Fibroblast of skin of scalp (primary cell): ENCODE measurements around the gene RMI1.

Experiments used
- DNase-seq: peaks from one replicate; pipeline ENCODE4 v3.0.0-alpha.2; 2013

Gene RMI1

DNA sequence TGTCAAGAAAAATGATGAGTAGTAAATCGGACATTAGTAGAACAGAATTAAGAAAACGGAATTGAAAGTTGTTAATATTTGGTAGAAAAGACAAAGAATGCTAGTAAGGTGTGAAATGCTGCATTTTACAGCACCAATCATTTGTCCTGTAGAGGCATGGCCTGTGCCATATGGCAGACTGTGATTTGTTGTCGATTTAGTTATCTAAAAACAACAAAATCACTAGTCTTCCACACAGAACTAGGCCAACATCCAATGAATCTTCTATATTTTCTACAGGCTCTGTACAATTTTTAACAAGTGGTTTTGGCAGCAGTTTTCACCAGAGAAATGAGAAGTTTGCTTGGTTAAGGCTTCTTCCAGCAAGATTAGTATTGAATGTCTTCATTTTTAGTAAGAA, 11.0 kb upstream of the RMI1 start:
- no peak for DNase-seq

DNA sequence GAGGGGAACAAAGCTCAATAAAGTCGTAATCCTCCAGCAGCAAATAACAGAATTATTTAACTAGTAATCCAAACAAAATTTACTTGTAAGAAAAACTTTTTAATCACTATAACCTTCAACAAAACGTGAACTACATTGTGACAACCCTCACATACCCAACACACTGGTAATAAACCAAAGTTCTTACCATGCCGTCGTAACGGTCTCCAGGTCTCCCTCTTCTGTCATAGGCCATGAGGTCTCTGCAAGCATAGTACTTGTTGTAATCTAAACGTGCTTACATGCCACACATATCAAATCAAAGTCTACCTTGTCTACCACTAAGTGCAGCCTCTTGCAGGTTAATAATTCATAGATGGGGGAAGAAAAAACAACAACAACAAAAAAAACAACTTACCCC, 9.1 kb upstream of the RMI1 start:
- DNase-seq: no peak

GRCh38 chr9:83972286-83972685, 8.3 kb upstream of the RMI1 start:
- no peak for DNase-seq

GRCh38 chr9:83975300-83975699, 5.3 kb upstream of the RMI1 start:
- no peak for DNase-seq

DNA sequence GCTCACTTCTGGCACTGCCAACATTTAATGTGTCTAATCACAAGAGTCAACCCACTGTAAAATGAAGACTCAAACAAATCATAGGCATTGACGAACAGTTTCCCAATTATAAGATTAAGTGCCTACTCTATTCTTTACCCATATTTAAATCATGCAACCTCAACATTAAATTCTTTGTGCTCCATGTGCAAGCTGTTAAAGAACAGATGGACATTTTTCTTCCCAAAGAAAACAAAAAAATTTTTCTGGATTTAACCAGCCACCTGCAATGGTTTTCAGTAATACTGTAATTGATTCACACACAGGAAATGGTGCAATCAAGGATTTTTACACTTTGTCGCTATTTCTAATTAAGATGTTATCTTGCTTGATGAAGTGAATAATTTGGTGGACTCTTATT, 4.2 kb upstream of the RMI1 start:
- DNase-seq: no peak

GRCh38 chr9:83977196-83977595, 3.4 kb upstream of the RMI1 start:
- no peak for DNase-seq

GRCh38 chr9:83978992-83979811, 1.4 kb upstream of the RMI1 start:
- peak; percentile 87 for DNase-seq

GRCh38 chr9:83979812-83980394, 702 bp upstream of the RMI1 start, which contains the start of gene HNRNPK:
Gene HNRNPK, minus strand, starts transcription at chr9:83980215. Its CDS starts 1,963 bp downstream, at chr9:83978252.
- DNase-seq: peak; percentile 99

- DNase-seq: peak; percentile 52
These were observed 694 bp downstream of the RMI1 start for GRCh38 chr9:83981126-83981871.

- no peak for DNase-seq
These were observed 5.6 kb downstream of the RMI1 start for GRCh38 chr9:83986195-83986594.

DNA sequence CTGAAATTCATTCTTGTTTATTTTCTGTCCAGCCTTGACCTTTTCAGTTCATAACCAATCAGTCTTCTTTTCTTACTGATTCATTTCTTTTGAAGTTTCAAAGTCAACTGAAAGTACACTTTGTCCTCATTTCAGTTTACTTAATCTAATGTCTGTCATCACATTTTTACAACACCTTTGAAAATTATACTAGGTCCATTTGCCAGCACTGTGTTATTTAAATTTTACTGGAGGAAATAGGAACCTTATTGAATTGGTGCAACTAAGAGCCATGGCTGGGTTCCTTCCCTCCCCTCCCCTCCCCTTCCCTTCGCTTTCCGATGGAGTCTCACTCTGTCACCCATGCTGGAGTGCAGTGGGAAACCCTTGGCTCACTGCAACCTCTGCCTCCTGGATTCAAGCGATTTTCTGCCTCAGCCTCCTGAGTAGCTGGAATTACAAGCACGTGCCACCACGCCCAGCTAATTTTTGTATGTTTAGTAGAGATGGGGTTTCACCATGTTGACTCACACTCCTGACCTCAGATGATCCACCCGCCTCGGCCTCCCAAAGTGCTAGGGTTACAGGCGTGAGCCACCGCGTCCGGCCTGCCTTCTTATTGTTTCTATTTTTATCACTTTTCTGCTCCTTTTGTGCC, 6.3 kb downstream of the RMI1 start:
- peak; percentile 22 for DNase-seq

- no peak for DNase-seq
These were observed 6.8 kb downstream of the RMI1 start for GRCh38 chr9:83987402-83987791.

DNA sequence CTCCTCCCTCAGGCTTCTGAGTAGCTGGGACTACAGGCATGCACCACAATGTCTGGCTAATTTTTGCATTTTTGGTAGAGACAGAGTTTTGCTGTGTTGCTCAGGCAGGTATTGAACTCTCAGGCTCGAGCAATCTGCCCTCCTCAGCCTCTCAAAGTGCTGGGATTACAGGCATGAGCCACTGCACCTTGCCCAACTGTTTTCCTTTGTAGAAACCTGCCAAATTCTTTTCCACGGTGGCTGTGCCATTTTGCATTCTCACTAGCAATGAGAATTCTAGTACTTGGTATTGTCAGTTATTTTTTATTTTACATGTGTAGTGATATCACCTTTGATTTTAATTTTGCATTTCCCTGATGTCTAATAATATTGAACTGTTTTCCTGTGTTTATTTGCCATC, 7.8 kb downstream of the RMI1 start:
- no peak for DNase-seq

DNA sequence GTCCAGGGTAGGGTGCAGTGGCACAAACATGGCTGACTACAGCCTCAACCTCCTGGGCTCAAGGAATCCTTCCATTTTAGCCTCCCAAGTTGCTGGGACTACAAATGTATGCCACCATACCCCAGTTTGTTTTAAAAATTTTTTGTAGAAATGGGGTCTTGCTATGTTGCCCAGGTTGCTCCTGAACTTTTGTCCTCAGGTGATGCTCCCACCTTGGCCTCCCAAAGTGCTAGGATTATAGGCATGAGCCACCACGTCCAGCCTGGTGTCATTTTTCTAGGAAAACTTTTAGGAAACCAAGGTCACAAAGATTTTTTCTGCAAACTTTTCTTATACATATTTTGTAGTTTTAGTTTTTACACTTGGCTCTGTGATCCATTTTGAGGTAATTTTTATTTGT, 10.8 kb downstream of the RMI1 start:
- DNase-seq: no peak

DNA sequence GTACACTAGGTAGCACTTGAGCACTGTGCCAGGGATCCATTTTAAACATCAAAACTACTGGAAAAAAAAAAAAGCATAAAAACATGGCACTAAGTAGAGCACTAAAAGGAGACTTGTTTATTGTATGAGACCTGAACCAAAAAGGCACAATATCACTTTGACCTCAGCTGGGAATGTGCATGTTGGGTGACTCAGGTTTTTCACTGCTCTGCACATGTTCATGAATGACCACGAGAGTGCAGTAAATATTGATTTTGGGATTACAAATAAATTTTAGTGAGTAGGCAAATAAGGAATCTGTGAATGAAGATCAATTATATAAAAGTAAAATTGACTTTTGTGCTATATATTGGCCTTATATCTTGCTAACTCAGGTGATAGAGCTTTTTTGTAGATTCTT, 11.8 kb downstream of the RMI1 start:
- no peak for DNase-seq

- DNase-seq: no peak
These were observed 12.3 kb downstream of the RMI1 start for GRCh38 chr9:83992901-83993300.

DNA sequence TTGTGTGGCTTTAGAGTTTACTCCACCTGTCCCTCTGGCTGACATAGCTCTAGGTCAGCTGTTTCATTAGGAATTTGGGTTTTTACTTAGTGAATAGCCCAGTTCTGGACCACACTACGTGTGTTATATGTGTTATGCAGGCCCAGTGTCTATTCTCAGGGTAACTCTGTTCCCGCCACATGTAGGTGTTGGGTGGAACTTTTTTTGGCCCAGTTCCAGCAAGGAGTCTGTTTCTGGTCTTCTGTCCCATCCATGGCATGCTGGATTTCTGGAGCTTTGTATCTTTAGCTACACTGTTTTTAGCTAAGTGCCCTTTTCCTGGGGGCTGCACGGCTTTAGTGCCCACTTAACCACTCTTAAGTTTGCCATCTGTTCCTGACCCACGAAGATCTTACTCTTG, 15.5 kb downstream of the RMI1 start:
- DNase-seq: no peak

GRCh38 chr9:83999141-83999918, 18.7 kb downstream of the RMI1 start:
- no peak for DNase-seq

DNA sequence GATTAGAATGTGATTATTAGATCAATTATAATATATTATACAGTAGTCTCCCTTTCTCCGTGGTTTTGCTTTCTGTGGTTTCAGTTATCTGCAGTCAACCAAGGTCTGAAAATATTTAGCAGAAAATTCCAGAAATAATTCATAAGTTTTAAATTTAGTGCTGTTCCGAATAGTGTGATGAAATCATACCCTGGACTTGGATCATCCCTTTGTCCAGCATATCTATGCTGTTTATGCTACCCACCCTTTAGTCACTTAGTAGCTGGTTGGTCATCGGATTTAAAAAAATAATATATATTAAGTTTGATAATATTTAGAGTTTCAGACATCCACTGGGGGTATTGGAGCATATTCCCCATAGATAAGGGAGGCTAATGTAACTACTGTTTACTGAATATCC, 19.6 kb downstream of the RMI1 start:
- DNase-seq: peak; percentile 87

- DNase-seq: no peak
These were observed 21.0 kb downstream of the RMI1 start for GRCh38 chr9:84001621-84002020.

- DNase-seq: no peak
These were observed 21.7 kb downstream of the RMI1 start for GRCh38 chr9:84002344-84002743.

DNA sequence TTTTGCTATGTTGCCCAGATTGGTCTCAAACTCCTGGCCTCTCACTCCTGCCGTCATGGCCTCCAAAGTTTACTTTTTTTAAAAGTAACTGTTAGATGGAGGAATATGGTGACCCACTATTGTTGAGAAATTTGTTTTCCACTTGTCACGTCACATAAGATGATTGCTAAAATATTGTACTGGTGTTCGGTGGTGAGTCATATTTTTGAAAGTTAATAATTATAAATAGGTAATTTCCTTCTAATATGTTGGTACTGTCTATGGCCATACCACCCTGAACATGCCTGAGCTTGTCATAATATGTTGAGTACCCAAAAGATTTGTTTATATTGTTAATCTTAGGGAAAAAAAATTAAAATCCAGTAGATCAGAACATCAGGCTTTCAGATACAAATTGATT, 22.6 kb downstream of the RMI1 start:
- no peak for DNase-seq
